Panc1 (cell line): ENCODE measurements around the gene SERGEF. TPM values are rescaled to one million over a fixed set of nuclear protein-coding genes. Genes with fewer than 3 reads are reported as not detected.
A peak's percentile ranks its signal among the peaks of the same experiment; 100 is the strongest.

Experiments used
- ATAC-seq: fragments of 200-7000 bp; cut with Tn5 transposase; 2 replicates; pipeline ENCODE4 v1.9.1; 2020; ENCODE audit warnings: mild to moderate bottlenecking, moderate library complexity
- BruUV-seq: library from RNA; stranded (reverse); fragments of 400-500 nt; replicated peaks from 2 replicates; lab custom pipeline; 2021; lab: Mats Ljungman, UMichigan
- CTCF ChIA-PET: fragments of 300-600 bp; sonication (Branson Sonifier 250); formaldehyde crosslinking; loops from one replicate; lab custom pipeline; 2022; ENCODE audit warnings: antibody characterized with exemption; lab: Charles Lee
- POLR2A ChIA-PET: fragments of 300-600 bp; sonication (Branson Sonifier 250); formaldehyde crosslinking; loops from one replicate; lab custom pipeline; 2022; ENCODE audit warnings: antibody characterized with exemption; lab: Charles Lee
- DNase-seq: peaks from one replicate; pipeline ENCODE4 v3.0.0-alpha.2; 2010; ENCODE audit warnings: low read depth, low spot score
- H3K27ac ChIP-seq: 2 replicates; pipeline ENCODE4 v1.5.1; 2011; ENCODE audit warnings: mild to moderate bottlenecking, low read length, inconsistent platforms
- H3K27me3 ChIP-seq: fragments of 200-500 bp; sonication (Bioruptor generic); 2 replicates; pipeline ENCODE4 v1.6.0; 2014; ENCODE audit warnings: low read length, inconsistent platforms; ENCODE audit not compliant: control insufficient read depth, insufficient read depth
- H3K36me3 ChIP-seq: fragments of 200-500 bp; sonication (Bioruptor generic); 2 replicates; pipeline ENCODE4 v1.5.1; 2014; ENCODE audit warnings: inconsistent platforms, mild to moderate bottlenecking, low read length, moderate library complexity; ENCODE audit not compliant: control insufficient read depth, insufficient read depth
- H3K4me1 ChIP-seq: 2 replicates; pipeline ENCODE4 v1.5.1; 2011; ENCODE audit warnings: inconsistent platforms, mild to moderate bottlenecking, low read length, moderate library complexity; ENCODE audit not compliant: control insufficient read depth, insufficient read depth
- H3K4me3 ChIP-seq, 2 experiments: 2 replicates each; pipeline ENCODE4 v1.5.1; 2011 to 2012; ENCODE audit warnings: low read depth in 2 of 2, low read length in 2 of 2, mild to moderate bottlenecking in 2 of 2, inconsistent platforms in 1 of 2, moderate library complexity in 1 of 2
- H3K9me3 ChIP-seq: fragments of 200-500 bp; sonication (Bioruptor generic); 2 replicates; pipeline ENCODE4 v1.5.1; 2014; ENCODE audit warnings: low read depth, mild to moderate bottlenecking, inconsistent platforms, low read length, moderate library complexity; ENCODE audit not compliant: control insufficient read depth, insufficient read depth
- CTCF ChIP-seq: fragments of 450-650 bp; IDR thresholded peaks from 2 replicates; pipeline ENCODE4 v1.5.1; 2017; ENCODE audit warnings: mild to moderate bottlenecking
- POLR2AphosphoS5 ChIP-seq: IDR thresholded peaks from 2 replicates; pipeline ENCODE4 v1.6.1; 2012; ENCODE audit warnings: mild to moderate bottlenecking, low read depth, low read length, moderate library complexity
- REST ChIP-seq, 2 experiments: IDR thresholded peaks; 2 replicates each; pipeline ENCODE4 v1.6.1; 2011 to 2012; ENCODE audit warnings: low read depth in 2 of 2, control low read depth in 1 of 2, low read length in 1 of 2, mild to moderate bottlenecking in 1 of 2, moderate library complexity in 1 of 2; ENCODE audit not compliant: insufficient read depth in 1 of 2
- SIN3A ChIP-seq: IDR thresholded peaks from 2 replicates; pipeline ENCODE4 v1.6.1; 2012; ENCODE audit warnings: low read depth, mild to moderate bottlenecking, low read length, moderate library complexity, borderline replicate concordance; ENCODE audit not compliant: insufficient read depth
- TCF7L2 ChIP-seq: IDR thresholded peaks from 2 replicates; pipeline ENCODE4 v1.6.1; 2011; ENCODE audit warnings: mild to moderate bottlenecking, low read depth, low read length, inconsistent platforms
- in situ Hi-C: cut with HindIII; loops from 2 replicates; pipeline ENCODE4 v1.10.0; 2016; ENCODE audit warnings: low sequenced_read_pairs, low pct_unique_long_range_greater_than_20kb
- intact Hi-C: fragments of 100-400 bp; cut with micrococcal nuclease; formaldehyde crosslinking; loops from one replicate; pipeline ENCODE4 v1.10.0; 2022; ENCODE audit not compliant: unreplicated experiment
- total RNA-seq: library from RNA; stranded (reverse); gene quantifications from one replicate; pipeline ENCODE4 v1.2.1, GENCODE V29; 2021; ENCODE audit not compliant: unreplicated experiment

Gene SERGEF
- total RNA-seq, 1 experiment from 2014 or later: 35.5 TPM

- ATAC-seq: no peak
- TF ChIP-seq POLR2AphosphoS5 (no peak), SIN3A (no peak), TCF7L2 (no peak), CTCF (no peak), REST (IDR thresholded peaks at IDR 0.05; ENCODE audit: insufficient read depth in 1 of 2, low read depth in 2 of 2, low read length in 1 of 2) (no peak)
- intact Hi-C loops: no loop called here
- DNase-seq: no peak
- H3K27me3 ChIP-seq: no peaks in the 10 kb centered on the region
- ChIA-PET POLR2A (no interaction called here), CTCF (no interaction called here)
- no peaks in the 10 kb centered on the region for H3K4me1 ChIP-seq
- BruUV-seq: no TSS peak
- H3K36me3 ChIP-seq: peaks cover 3% of the 10 kb centered on the region; the same call in 1 of the 2 replicates
- H3K9me3 ChIP-seq: no peaks in the 10 kb centered on the region
- H3K4me3 ChIP-seq: no peak overlapping the region
- no peak overlapping the region for H3K27ac ChIP-seq
- in situ Hi-C loops: no loop called here
Measured at GRCh38 chr11:17983569-17983968, 29.3 kb downstream of the SERGEF start.

- POLR2A ChIA-PET: no interaction called here
- intact Hi-C loops: loop anchor here (1.0 to 5.0 kb wide), 3 partner anchors 219 to 383 kb away; no protein-coding TSS in a partner anchor
Measured at GRCh38 chr11:17979770-17980371, 33.0 kb downstream of the SERGEF start.

More at GRCh38 chr11:17979770-17980371, 33.0 kb downstream of the SERGEF start:
- DNase-seq: peak; percentile 45
- CTCF ChIA-PET: interaction anchor here (3.0 kb wide), 1 partner anchor 248 kb away, joined by 59 read pairs; no protein-coding TSS in a partner anchor
- H3K4me1 ChIP-seq: no peaks in the 10 kb centered on the region
- H3K27me3 ChIP-seq: no peaks in the 10 kb centered on the region
- in situ Hi-C loops: no loop called here
- ATAC-seq: peak; percentile 68; the same call in 1 of the 2 replicates
- H3K4me3 ChIP-seq: no peak overlapping the region
- no peaks in the 10 kb centered on the region for H3K36me3 ChIP-seq
- peak; percentile 93 for TF ChIP-seq CTCF
- no peak for TF ChIP-seq POLR2AphosphoS5
- no peaks in the 10 kb centered on the region for H3K9me3 ChIP-seq
- no peak overlapping the region for H3K27ac ChIP-seq
- BruUV-seq: no TSS peak
